ENCODE measurements around the gene SRSF11.

Gene SRSF11

DNA sequence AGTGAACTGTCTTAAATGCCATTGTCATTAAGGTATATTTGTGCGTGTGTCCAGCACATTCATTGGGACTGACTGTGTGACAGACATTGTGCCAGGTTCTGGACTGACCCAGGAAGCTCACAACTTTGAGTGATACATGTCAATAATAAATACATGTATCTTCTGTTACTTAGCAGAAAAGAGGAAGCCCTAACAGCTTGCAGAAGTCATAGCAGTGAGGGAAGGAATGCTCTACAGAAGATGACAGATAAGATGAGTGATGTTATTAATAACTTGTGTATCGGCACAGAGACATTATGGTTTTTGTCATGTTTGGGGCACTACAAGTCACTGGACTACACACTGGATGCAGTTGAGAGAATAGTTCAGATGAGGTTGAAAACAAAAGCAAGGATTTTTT is 1.2 kb upstream of the SRSF11 start:
- no peak for ATAC-seq
- TF ChIP-seq RARB (CRISPR knock-in tag; IDR thresholded peaks at IDR 0.05) (no peak), ARNTL (CRISPR knock-in tag; IDR thresholded peaks at IDR 0.05; ENCODE audit: borderline replicate concordance, low read depth) (no peak), CREB5 (CRISPR knock-in tag; IDR thresholded peaks at IDR 0.05; ENCODE audit: low read depth) (no peak), CSDC2 (CRISPR knock-in tag; IDR thresholded peaks at IDR 0.05) (no peak), OSR1 (CRISPR knock-in tag; IDR thresholded peaks at IDR 0.05) (no peak), PATZ1 (CRISPR knock-in tag; IDR thresholded peaks at IDR 0.05; ENCODE audit: borderline replicate concordance) (no peak), ZNF70 (CRISPR knock-in tag; IDR thresholded peaks at IDR 0.05) (no peak), ZC3H10 (CRISPR knock-in tag; IDR thresholded peaks at IDR 0.05) (no peak)

DNA sequence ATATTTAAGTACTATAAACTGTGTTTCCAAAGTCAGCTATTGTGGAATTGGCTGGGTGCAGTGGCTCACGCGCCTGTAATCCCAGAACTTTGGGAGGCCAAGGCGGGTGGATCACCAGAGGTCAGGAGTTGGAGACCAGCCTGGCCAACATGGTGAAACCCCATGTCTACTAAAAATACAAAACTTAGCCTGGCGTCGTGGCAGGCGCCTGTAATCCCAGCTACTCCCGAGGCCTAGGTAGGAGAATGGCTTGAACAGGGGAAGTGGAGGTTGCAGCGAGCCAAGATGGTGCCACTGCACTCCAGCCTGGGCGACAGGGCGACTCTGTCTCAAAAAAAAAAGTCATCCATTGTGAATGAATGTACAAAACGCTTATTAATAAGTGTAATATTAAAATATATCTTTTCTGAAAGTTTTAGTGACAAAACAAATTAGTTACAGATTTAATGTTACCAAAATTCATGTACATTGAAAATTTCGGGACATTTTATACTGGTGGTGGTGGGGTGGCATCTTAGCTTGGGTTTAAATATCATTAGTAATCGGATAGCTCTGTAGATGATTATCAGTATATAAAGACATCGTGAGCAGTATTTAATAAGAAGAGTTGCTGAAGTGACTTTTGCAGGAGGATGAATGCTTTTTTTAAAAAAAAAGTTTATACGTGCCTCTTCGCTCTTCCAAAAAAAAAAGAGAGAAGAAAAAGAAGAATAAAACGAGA is 503 bp upstream of the SRSF11 start:
- ATAC-seq: peak; percentile 3
- no peak for TF ChIP-seq TOX (CRISPR knock-in tag; IDR thresholded peaks at IDR 0.05; ENCODE audit: borderline replicate concordance)
- no peak for TF ChIP-seq PPARA (CRISPR knock-in tag; IDR thresholded peaks at IDR 0.05; ENCODE audit: borderline replicate concordance)
- no peak for TF ChIP-seq CSRNP3 (CRISPR knock-in tag; IDR thresholded peaks at IDR 0.05)
- TF ChIP-seq BACH2 (CRISPR knock-in tag; IDR thresholded peaks at IDR 0.05; ENCODE audit: borderline replicate concordance): no peak
- TF ChIP-seq OSR1 (CRISPR knock-in tag; IDR thresholded peaks at IDR 0.05): no peak
- TF ChIP-seq TSHZ2 (CRISPR knock-in tag; IDR thresholded peaks at IDR 0.05): no peak
- no peak for TF ChIP-seq ESRRG (CRISPR knock-in tag; IDR thresholded peaks at IDR 0.05)
- TF ChIP-seq PATZ1 (CRISPR knock-in tag; IDR thresholded peaks at IDR 0.05; ENCODE audit: borderline replicate concordance): no peak
- TF ChIP-seq ISL1 (CRISPR knock-in tag; IDR thresholded peaks at IDR 0.05): no peak
- no peak for TF ChIP-seq ZFP30 (CRISPR knock-in tag; IDR thresholded peaks at IDR 0.05)
- TF ChIP-seq CREB5 (CRISPR knock-in tag; IDR thresholded peaks at IDR 0.05; ENCODE audit: low read depth): no peak
- no peak for TF ChIP-seq ZC3H10 (CRISPR knock-in tag; IDR thresholded peaks at IDR 0.05)
- no peak for TF ChIP-seq ZNF8 (CRISPR knock-in tag; IDR thresholded peaks at IDR 0.05)
- TF ChIP-seq ZFP3 (CRISPR knock-in tag; IDR thresholded peaks at IDR 0.05): no peak
- no peak for TF ChIP-seq CSDC2 (CRISPR knock-in tag; IDR thresholded peaks at IDR 0.05)
- TF ChIP-seq SNAI2 (CRISPR knock-in tag; IDR thresholded peaks at IDR 0.05): no peak
